Stimulated activated CD8-positive, alpha-beta memory T cell treated with anti-CD3 and anti-CD28 coated beads, Interleukin-12 subunit alpha, Interleukin-12 subunit beta, amount 100 ng/mL, for 24 hours (primary cell): ENCODE data around the gene IL19.
"Not testable (repeated sequence)": the region's sequence is repeated elsewhere in the genome, so short reads cannot be mapped to it uniquely, and the experiment has no call there.

Source experiments
- DNase-seq: peaks from one replicate; pipeline ENCODE4 v3.0.0-alpha.2; 2020; ENCODE audit errors: extremely low read depth

Gene IL19

GRCh38 chr1:206739411-206740076, 31.0 kb upstream of the IL19 start:
- DNase-seq = no peak

DNA sequence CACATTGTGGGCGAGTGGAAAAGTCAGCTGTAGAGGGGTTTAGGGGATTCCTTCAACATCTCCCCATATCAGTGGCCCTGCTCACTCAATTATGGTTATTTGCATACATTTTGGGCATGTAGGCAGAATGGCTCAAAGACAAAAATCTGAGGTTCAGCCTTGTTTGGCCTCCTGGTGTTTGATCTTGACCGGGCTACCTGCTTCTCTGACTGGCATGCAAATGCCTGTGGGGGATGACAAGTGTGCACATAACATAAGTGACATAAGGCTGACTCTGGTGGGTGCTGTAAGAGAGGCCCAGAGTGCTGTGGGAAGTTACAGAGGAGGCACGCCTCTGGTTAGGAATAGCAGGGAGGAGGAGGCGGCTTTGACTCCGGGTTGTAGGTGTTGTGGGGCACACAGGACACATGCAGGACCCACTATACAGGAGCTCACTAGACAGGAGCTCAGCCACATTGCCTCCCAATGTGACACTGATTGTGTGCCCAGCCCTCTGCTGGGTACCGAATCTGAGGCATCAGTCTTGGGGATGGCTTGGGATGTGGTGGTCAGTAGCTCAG, 29.4 kb upstream of the IL19 start:
- no peak for DNase-seq

GRCh38 chr1:206742719-206743383, 27.7 kb upstream of the IL19 start:
- no peak for DNase-seq

GRCh38 chr1:206744683-206745082, 25.9 kb upstream of the IL19 start:
- DNase-seq = no peak

DNA sequence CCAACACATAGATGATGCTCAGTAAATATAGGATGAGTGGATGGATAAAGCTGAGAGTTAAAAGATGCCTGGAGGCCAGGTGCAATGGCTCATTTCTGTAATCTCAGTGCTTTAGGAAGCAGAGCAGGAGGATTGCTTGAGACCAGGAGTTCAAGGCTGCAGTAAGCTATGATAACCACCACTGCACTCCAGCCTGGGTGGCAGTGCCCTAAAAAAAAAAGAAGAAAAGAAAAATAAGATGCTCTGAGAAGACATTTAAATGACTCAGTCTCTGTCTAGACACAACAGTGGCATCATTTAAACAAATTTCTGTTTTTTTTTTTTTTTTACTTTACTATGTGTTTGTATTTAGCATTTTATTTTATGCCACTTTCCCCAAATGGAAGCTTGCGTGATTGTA, 25.3 kb upstream of the IL19 start:
- DNase-seq = no peak

DNA sequence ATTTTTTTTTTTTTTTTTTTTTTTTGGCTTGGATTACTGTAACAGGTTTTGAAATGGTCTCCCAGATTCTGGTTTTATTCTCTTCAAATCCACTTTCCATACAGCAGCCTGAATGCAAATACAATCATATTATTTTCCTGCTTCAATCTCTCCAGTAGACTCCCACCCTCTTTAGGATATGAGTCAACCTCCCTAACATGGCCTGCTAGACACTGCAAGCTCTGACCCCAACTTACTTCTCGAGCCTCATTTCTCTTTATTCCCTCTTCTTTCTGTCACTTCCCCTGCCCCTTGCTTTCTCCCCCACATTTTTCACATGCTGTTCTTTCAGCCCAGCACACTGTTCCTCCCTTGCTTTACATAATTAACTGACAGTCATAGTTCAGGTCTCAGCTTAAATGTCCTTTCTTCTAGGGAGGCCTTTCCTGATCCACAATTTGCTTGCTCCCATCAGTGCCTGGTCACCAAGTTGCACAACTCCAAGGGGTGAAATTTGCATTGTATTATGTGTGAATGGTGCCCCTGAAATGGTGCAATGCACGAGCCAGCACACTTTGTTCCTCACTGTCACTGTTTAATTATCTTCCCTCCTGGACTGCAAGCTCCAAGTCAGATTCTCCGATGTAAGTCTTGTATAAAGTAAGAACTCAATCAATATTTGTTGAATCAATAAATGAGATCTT, 22.1 kb upstream of the IL19 start:
- DNase-seq = no peak

GRCh38 chr1:206751891-206752290, 18.7 kb upstream of the IL19 start:
- DNase-seq = no peak

- no peak for DNase-seq
Measured at GRCh38 chr1:206752481-206752880, 18.1 kb upstream of the IL19 start.

DNA sequence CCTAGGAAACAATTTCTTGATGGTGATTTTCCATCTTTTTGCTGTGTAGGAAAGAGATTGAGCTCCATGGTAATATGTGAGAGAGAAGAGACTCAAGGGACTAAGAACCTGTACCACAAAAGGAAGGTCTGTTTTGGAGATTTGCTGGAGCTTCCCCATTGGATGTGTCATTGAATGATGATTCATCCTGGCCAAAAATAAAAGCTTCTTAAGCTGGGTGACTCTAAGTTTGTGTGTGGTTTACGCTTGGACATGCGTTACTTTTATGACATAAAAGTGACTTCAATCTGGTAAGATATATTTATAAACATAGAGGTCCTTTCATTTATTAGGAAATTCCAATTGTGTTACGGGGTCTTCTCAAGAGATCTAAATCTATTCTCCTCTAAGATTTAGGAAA, 17.4 kb upstream of the IL19 start:
- no peak for DNase-seq

- no peak for DNase-seq
Measured at GRCh38 chr1:206754011-206754410, 16.6 kb upstream of the IL19 start.

GRCh38 chr1:206757524-206758266, 12.9 kb upstream of the IL19 start:
- DNase-seq = no peak

DNA sequence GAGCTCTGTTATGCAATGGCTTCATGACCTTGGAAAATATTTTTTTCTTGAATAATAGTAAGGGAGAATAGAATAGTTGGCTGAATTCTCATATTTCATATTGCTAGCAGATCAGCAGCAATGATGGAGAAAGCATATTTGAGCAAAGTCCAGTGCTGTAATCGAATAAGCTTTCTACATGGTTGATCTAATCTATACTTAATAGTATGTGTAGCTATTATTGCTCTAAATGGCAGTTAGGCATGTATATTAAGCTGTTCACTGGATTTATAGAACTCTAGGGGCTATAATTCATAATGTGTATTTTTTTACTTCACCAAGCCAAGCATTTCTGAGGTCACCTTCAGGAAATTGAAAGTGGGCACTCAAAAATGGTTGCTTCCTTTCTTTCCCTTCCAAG, 10.0 kb upstream of the IL19 start:
- DNase-seq = no peak

DNA sequence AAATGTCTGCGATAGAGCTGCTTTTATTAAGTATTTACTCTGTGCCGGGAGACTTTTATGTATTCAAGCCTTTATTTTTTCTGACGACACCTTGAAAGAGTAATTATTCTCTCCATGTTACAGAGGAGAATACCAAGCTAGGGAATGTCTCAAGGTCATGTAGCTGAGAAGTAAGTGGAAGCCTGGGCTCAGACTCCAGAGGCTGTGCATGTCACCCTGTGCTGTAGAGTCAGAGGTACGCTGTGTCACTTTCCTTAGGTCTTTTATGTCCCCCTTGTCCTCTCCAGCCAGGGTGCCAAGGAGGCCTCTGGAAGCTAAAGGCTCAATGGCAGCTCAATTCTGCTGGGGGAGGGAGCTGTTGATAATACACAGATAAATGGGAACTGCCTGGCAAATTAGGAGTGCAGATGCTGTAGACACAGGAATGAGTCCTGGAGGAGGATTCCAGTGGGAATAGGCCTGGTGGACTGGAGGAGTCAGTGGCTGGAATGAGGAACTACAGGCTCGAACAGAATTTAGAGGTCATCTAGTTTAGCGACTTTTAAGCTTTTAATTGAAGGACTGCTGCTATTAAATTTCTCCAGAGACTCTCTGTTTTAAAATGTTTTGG, 9.3 kb upstream of the IL19 start:
- no peak for DNase-seq

GRCh38 chr1:206762741-206763364, 7.7 kb upstream of the IL19 start:
- not testable (repeated sequence) for DNase-seq

DNA sequence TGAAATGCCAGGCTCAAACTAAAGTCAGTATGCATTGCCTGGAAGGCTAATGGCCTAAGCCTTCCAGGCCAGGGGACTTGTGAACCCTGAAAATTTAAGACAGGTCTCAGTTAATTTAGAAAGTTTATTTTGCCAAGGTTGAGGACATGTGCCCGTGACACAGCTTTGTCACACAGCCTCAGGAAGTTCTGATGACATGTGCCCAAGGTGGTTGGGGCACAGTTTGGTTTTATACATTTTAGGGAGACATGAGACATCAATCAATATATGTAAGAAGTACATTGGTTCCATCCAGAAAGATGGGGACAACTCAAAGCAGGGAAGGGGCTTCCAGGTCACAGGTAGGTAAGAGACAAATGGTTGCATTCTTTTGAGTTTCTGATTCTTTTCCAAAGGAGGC, 4.8 kb upstream of the IL19 start:
- DNase-seq = not testable (repeated sequence)

- no peak for DNase-seq
Measured at GRCh38 chr1:206766251-206766856, 4.2 kb upstream of the IL19 start.

GRCh38 chr1:206768472-206769303, 1.9 kb upstream of the IL19 start:
- no peak for DNase-seq

GRCh38 chr1:206769304-206769731, 1.3 kb upstream of the IL19 start:
- no peak for DNase-seq

- DNase-seq = no peak
Measured at GRCh38 chr1:206771338-206771692, 742 bp downstream of the IL19 start.
